Measurements from ENCODE around the gene NFX1.

Gene NFX1

GRCh38 chr9:33408087-33408486, 117.8 kb downstream of the NFX1 start:
- Histone ChIP-seq H3K4me3 (ENCODE audit: low read length, poor library complexity, severe bottlenecking) (no peak overlapping the region), H3K79me2 (ENCODE audit: insufficient read depth, low read length) (no peaks in the 10 kb centered on the region), H3K36me3 (ENCODE audit: insufficient read depth, low read length) (no peaks in the 10 kb centered on the region), H3K4me2 (ENCODE audit: low read depth, low read length, poor library complexity, severe bottlenecking) (no peak overlapping the region), H2AFZ (ENCODE audit: low read length) (no peak overlapping the region), H3K9me2 (replicated peaks; ENCODE audit: low read depth, low read length) (no peaks in the 10 kb centered on the region), H3K9me3 (ENCODE audit: insufficient read depth, low read depth, low read length) (no peaks in the 10 kb centered on the region), H3K4me1 (ENCODE audit: insufficient read depth, low read length, poor library complexity, severe bottlenecking) (no peaks in the 10 kb centered on the region), H3K27me3 (ENCODE audit: insufficient read depth, low read length, poor library complexity, severe bottlenecking) (no peaks in the 10 kb centered on the region), H3F3A (ENCODE audit: low read depth) (no peaks in the 10 kb centered on the region), H4K20me1 (ENCODE audit: insufficient read depth, low read length, poor library complexity, severe bottlenecking) (no peaks in the 10 kb centered on the region), H3K9ac (ENCODE audit: low read depth, low read length, poor library complexity, severe bottlenecking) (no peak overlapping the region)
- no peak for TF ChIP-seq CTCF (conservative IDR thresholded peaks at IDR 0.05; ENCODE audit: low read length)
- no peak for TF ChIP-seq EZH2phosphoT487 (IDR thresholded peaks at IDR 0.05; ENCODE audit: borderline replicate concordance)

DNA sequence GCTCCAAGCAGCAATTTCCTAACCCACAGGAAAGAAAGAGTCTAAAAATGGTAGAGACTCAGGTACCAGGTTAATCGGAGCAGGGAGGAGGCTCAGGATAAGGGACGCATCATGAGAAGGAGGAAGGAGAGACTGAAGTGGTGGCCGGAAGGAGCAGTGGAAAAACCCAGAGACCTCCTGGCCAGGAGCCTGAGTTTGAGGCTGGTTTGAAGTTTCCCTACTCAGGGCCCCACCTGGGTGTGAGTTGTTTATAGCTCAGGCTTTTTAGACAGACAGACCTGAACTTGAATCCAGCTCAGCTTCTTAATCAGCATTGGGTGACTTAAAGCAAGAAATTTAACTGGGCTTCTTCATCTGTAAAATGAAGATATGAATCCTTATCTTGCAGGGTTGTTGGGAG, 124.0 kb downstream of the NFX1 start:
- no peaks in the 10 kb centered on the region for H3K27me3 ChIP-seq (ENCODE audit: insufficient read depth, low read length, poor library complexity, severe bottlenecking)
- H3K4me1 ChIP-seq (ENCODE audit: insufficient read depth, low read length, poor library complexity, severe bottlenecking): peaks cover 3% of the 10 kb centered on the region
- H3K4me3 ChIP-seq (ENCODE audit: low read length, poor library complexity, severe bottlenecking): no peak overlapping the region
- no peaks in the 10 kb centered on the region for H3K9me2 ChIP-seq (replicated peaks; ENCODE audit: low read depth, low read length)
- H3K4me2 ChIP-seq (ENCODE audit: low read depth, low read length, poor library complexity, severe bottlenecking): no peak overlapping the region
- TF ChIP-seq CTCF (conservative IDR thresholded peaks at IDR 0.05; ENCODE audit: low read length) (no peak), EZH2phosphoT487 (IDR thresholded peaks at IDR 0.05; ENCODE audit: borderline replicate concordance) (no peak)
- no peaks in the 10 kb centered on the region for H3K36me3 ChIP-seq (ENCODE audit: insufficient read depth, low read length)
- H4K20me1 ChIP-seq (ENCODE audit: insufficient read depth, low read length, poor library complexity, severe bottlenecking): no peaks in the 10 kb centered on the region
- H2AFZ ChIP-seq (ENCODE audit: low read length): peak overlapping the region; percentile 4; the same call in 1 of the 2 replicates
- H3F3A ChIP-seq (ENCODE audit: low read depth): no peaks in the 10 kb centered on the region
- H3K9ac ChIP-seq (ENCODE audit: low read depth, low read length, poor library complexity, severe bottlenecking): no peak overlapping the region
- no peaks in the 10 kb centered on the region for H3K79me2 ChIP-seq (ENCODE audit: insufficient read depth, low read length)
- no peaks in the 10 kb centered on the region for H3K9me3 ChIP-seq (ENCODE audit: insufficient read depth, low read depth, low read length)

GRCh38 chr9:33414889-33415500, 124.7 kb downstream of the NFX1 start:
- peaks cover 3% of the 10 kb centered on the region for H3K4me1 ChIP-seq (ENCODE audit: insufficient read depth, low read length, poor library complexity, severe bottlenecking)
- H3K4me3 ChIP-seq (ENCODE audit: low read length, poor library complexity, severe bottlenecking): no peak overlapping the region
- no peaks in the 10 kb centered on the region for H3K36me3 ChIP-seq (ENCODE audit: insufficient read depth, low read length)
- TF ChIP-seq EZH2phosphoT487 (IDR thresholded peaks at IDR 0.05; ENCODE audit: borderline replicate concordance) (no peak), CTCF (conservative IDR thresholded peaks at IDR 0.05; ENCODE audit: low read length) (no peak)
- H3K9ac ChIP-seq (ENCODE audit: low read depth, low read length, poor library complexity, severe bottlenecking): no peak overlapping the region
- H3K4me2 ChIP-seq (ENCODE audit: low read depth, low read length, poor library complexity, severe bottlenecking): no peak overlapping the region
- no peaks in the 10 kb centered on the region for H4K20me1 ChIP-seq (ENCODE audit: insufficient read depth, low read length, poor library complexity, severe bottlenecking)
- H3K27me3 ChIP-seq (ENCODE audit: insufficient read depth, low read length, poor library complexity, severe bottlenecking): no peaks in the 10 kb centered on the region
- H3F3A ChIP-seq (ENCODE audit: low read depth): no peaks in the 10 kb centered on the region
- no peaks in the 10 kb centered on the region for H3K79me2 ChIP-seq (ENCODE audit: insufficient read depth, low read length)
- peak overlapping the region; percentile 85; the same call in 1 of the 2 replicates for H2AFZ ChIP-seq (ENCODE audit: low read length)
- H3K9me2 ChIP-seq (replicated peaks; ENCODE audit: low read depth, low read length): no peaks in the 10 kb centered on the region
- no peaks in the 10 kb centered on the region for H3K9me3 ChIP-seq (ENCODE audit: insufficient read depth, low read depth, low read length)
